NCI-H748 treated with DMSO at 0.1 percent for 48 hours (cell line): ENCODE data around the gene ALDH3B1.

ENCODE experiments used
- DNase-seq: peaks from one replicate; lab custom pipeline; 2025; lab: John Stamatoyannopoulos, UW

The ALDH3B1 gene

GRCh38 chr11:68031144-68031464, 21.0 kb downstream of the ALDH3B1 start:
- no peak for DNase-seq

- no peak for DNase-seq
These were observed 21.9 kb downstream of the ALDH3B1 start for GRCh38 chr11:68032003-68032402.

DNA sequence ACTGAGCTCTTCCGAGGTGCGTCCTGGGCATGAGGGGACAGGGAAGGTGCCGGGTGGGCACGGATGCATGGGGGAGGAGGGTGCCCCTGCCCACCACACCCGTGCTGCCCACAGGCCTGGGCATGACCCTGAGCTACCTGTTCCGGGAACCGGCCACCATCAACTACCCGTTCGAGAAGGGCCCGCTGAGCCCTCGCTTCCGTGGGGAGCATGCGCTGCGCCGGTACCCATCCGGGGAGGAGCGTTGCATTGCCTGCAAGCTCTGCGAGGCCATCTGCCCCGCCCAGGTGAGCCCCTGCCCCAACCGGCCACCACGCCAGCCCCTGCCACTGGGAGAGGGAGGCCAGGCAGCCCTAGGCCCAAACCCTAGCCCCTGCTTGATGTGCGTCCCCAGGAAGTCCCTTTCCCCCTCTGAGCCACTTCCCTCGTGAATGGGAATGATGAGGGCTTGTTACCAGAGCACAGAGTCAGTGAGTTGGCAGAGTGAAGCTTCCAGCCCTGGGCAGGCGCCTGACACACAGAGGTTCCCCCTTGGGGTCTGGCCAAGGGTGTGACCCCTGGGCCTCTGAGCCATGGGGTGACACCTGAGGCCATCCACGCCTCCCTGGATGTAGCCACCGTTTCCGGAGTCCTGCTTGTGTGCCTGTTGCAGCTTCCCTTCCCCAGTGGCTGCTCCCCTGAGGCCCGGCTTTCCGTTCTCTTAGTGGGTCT, 23.0 kb downstream of the ALDH3B1 start:
- DNase-seq, result no peak

DNA sequence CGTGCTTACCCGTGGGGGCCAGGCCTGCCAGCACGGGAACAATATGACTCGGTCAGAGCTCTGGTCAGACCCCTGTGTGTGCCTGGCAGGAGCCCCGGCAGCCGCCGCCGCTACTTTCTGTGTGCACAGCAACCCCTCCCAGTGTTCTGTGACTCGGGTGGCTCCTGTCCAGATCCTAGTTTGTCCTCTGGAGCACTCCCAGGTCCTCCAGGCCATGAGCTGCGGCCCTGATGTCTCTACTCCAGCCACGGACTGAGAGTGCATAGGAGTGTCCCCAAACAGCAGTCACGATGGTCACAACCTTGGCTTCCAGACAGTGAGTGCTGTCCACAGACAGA, 23.6 kb downstream of the ALDH3B1 start:
- no peak for DNase-seq

DNA sequence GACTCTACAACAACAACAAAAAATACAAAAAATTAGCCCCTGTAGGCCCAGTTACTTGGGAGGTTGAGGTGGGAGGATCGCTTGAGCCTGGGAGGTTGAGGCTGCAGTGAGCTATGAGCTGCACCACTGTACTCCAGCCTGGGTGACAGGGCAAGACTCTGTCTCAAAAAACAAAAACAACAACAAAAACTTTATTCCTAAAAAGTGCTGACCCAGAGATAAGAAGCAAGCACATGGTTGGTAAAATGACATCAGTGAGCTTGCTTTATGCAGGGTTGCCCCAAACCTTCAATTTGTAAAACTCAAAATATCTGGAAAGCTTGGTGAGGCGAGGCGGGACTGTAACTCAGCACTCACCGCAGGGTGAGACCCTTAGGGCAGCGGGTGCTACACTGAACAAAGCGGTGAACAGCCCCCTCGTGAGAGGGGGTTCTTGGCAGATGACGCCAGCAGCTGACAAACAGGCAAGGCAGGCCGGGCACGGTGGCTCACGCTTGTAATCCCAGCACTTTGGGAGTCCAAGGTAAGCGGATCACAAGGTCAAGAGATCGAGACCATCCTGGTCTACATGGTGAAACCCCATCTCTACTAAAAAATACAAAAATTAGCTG, 25.2 kb downstream of the ALDH3B1 start:
- no peak for DNase-seq

- no peak for DNase-seq
These were observed 26.1 kb downstream of the ALDH3B1 start for GRCh38 chr11:68036141-68036716.

DNA sequence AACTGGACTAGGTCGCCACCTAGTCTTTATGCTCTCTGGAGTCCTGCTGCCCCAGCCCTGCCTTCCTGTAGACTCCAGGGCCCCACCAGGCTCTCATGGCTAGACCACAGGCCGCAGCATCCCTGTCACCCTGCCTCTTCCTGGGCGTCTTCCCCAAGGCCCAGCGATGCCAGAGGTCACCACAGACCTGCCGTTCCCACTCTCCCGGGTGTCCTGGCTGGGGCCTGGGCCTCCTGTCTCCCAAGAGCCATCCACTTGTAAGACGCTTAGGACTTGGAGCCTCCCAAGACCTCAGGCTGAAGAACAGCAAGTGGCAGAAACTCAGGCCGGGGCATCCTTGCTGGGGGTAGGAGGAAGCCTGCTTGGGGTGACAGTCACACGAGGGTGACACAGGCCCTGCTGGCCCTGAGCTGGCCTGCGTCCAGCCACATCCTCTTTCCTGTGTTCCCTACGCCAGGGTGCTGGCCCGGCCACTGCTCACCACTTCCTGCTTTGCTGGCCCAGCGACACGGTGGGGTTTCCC, 26.7 kb downstream of the ALDH3B1 start:
- DNase-seq, result no peak

GRCh38 chr11:68037411-68038225, 27.5 kb downstream of the ALDH3B1 start:
- DNase-seq, result no peak

- no peak for DNase-seq
These were observed 28.1 kb downstream of the ALDH3B1 start for GRCh38 chr11:68038226-68038717.

DNA sequence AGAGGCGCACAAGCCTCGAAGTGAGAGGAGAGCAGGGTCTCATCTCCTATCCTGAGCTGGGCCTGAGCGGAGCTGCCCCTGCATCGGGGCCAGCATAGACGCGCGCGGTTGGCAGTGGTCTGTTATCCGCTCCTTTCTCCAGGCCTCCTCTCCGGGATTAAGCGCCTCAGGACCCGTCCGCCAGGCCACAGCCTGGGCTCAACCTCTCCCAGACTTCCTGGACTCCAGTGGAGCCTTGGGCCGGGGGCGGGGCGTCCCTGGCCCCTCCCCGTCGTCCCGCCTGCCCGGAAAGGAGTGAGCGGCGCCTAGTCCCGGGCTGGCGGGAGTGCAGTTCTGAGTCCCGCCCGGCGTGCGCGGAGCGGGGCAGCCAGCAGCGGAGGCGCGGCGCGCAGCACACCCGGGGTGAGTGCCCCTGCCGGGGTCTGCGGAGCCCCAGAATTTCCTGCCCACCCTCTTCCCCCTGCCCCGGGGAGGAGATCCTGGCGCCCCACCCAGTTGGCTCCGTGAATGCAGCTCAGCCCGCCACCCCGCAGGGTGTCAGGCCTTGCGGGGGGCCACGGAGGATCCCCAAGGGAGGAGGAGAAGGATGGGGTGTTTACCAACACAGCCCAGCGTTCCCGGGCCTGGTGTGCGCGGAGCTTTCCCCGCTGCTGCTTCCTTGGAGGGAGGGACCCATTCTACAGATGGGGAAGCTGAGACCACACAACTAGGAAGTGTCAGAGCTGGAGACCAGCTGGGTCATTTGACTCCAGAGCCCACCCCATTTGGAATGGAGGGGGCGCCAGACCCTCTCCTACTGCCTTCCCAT, 28.8 kb downstream of the ALDH3B1 start, which contains the start of gene TCIRG1:
Gene TCIRG1, plus strand, starts transcription at position 308 of the 808 bp plus-strand sequence. CDS start 2,247 bp downstream, outside the sequence.
- no peak for DNase-seq

DNA sequence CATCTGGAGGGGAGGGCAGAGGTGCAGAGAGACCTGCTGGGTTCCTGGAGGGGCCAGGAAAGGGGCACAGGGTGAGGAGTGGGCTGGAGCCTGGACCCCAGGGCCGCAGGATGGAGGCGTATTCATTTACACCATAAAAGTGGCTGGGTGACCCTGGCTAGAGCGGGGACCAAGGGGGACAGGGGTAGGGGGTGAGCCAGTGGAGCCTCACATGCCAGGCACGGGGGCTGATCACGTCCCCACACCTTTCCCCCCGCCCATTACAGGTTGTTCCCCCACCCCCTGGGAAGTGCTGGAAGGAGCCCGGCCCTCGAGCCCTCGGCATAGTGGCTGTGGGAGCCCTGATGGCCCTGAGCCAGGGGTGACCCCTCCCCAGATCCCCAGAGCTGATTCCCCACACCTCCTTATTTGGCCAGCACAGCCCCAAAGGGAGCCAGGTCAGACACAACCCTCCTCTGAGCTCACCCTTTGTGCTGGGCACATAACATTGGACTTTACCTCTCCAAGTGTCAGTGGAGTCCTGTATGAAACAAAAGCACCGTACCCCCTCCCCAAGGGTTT, 29.5 kb downstream of the ALDH3B1 start:
- no peak for DNase-seq

- DNase-seq, result no peak
These were observed 30.2 kb downstream of the ALDH3B1 start for GRCh38 chr11:68040101-68040956.

DNA sequence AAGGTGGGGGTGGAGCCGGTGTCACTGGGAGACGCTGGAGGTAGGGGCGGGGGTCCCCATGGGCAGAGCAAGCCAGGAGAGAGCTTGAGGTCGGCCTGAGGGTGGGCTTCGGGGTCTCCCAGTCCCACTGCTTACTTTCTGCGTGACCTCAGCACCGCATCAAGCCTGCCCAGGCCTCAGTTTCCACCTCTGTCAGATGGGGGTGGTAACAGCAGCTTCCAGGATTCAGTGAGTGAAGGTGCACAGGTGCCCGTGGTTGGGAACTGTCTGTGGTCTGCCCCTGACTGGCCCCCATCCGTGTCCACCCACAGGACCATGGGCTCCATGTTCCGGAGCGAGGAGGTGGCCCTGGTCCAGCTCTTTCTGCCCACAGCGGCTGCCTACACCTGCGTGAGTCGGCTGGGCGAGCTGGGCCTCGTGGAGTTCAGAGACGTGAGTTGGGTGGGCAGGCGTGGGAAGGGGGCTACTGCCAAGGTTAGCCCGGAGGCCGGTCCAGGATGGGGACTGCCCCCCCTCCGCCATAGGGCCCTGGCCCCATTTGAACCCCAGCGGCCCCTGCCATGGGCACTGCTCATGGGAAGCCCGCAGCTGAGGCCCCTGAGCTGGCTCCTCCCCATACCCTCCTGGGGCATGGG, 30.9 kb downstream of the ALDH3B1 start:
- DNase-seq, result no peak

GRCh38 chr11:68041617-68042218, 31.6 kb downstream of the ALDH3B1 start:
- DNase-seq, result no peak

DNA sequence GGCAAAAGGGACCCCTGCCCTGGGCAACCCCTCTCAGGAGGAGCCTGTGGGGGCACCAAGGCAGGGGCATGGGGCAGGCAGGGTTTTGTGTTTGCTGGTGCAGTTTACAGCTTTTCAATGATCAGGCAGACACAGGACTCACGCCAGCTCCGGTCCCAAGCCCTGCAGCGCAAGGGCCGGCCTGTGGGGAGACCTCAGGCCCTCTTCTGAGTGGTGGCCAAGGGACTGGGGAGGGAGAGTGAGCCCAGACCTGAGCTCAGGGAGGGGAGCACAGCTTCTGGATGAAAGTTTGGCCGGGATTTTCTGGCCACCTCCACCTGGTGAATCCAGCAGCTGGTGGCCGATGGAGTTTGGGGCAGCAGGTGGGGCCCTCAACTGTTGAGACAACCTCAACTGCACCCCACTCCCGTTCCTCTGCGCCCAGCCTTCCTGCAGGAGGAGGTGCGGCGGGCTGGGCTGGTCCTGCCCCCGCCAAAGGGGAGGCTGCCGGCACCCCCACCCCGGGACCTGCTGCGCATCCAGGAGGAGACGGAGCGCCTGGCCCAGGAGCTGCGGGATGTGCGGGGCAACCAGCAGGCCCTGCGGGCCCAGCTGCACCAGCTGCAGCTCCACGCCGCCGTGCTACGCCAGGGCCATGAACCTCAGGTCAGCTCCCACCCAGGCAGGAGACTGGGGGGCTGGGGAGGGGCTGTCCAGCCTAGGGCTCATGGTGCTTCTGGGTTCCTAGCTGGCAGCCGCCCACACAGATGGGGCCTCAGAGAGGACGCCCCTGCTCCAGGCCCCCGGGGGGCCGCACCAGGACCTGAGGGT, 32.3 kb downstream of the ALDH3B1 start:
- no peak for DNase-seq

- no peak for DNase-seq
These were observed 32.9 kb downstream of the ALDH3B1 start for GRCh38 chr11:68043029-68043348.

DNA sequence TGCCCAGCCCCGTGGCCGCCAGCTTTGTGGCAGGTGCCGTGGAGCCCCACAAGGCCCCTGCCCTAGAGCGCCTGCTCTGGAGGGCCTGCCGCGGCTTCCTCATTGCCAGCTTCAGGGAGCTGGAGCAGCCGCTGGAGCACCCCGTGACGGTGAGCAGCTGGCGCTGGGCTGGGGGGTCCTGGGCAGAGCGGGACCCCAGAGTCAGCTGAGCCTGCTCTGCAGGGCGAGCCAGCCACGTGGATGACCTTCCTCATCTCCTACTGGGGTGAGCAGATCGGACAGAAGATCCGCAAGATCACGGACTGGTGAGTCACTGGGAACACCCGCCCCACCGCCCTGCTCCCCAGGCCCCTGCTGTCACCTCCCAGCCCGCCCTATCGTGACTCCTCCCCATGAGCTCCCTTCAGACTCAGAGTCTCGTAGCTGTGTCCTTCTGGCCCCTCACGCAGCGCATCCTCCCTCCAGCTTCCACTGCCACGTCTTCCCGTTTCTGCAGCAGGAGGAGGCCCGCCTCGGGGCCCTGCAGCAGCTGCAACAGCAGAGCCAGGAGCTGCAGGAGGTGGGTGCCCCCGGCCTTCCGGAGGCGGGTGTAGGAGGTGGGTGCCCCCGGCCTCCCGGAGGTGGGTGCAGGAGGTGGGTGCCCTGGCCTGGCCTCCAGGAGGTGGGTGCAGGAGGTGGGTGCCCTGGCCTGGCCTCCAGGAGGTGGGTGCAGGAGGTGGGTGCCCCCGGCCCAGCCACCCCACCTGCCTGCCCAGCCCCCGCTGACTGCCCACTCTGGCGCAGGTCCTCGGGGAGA, 33.4 kb downstream of the ALDH3B1 start:
- no peak for DNase-seq
